ENCODE results near the gene MICAL3. TPM values are rescaled to one million over a fixed set of nuclear protein-coding genes. Genes with fewer than 3 reads are reported as not detected.

Gene MICAL3
- total RNA-seq, 1 donor from 2014 or later: 61.4 TPM

- DNase-seq (ENCODE audit: low spot score): no peak
Observed at GRCh38 chr22:17816649-17817048, 207.7 kb downstream of the MICAL3 start.

GRCh38 chr22:17815703-17816254 lies 208.6 kb downstream of the MICAL3 start:
- DNase-seq (ENCODE audit: low spot score): no peak

GRCh38 chr22:17814830-17815229 lies 209.5 kb downstream of the MICAL3 start:
- no peak for DNase-seq (ENCODE audit: low spot score)

GRCh38 chr22:17814084-17814483 lies 210.3 kb downstream of the MICAL3 start:
- DNase-seq (ENCODE audit: low spot score): no peak

GRCh38 chr22:17811119-17811518 lies 213.2 kb downstream of the MICAL3 start:
- DNase-seq (ENCODE audit: low spot score): no peak

GRCh38 chr22:17810570-17811116 lies 213.7 kb downstream of the MICAL3 start:
- no peak for DNase-seq (ENCODE audit: low spot score)

- no peak for DNase-seq (ENCODE audit: low spot score)
Observed at GRCh38 chr22:17808693-17809403, 215.5 kb downstream of the MICAL3 start.

GRCh38 chr22:17807578-17808410 lies 216.6 kb downstream of the MICAL3 start:
- peak; percentile 31 for DNase-seq (ENCODE audit: low spot score)

GRCh38 chr22:17807086-17807485 lies 217.3 kb downstream of the MICAL3 start:
- no peak for DNase-seq (ENCODE audit: low spot score)

GRCh38 chr22:17806437-17806836 lies 217.9 kb downstream of the MICAL3 start:
- DNase-seq (ENCODE audit: low spot score): no peak

GRCh38 chr22:17804331-17805080 lies 219.9 kb downstream of the MICAL3 start:
- DNase-seq (ENCODE audit: low spot score): no peak

- DNase-seq (ENCODE audit: low spot score): no peak
Observed at GRCh38 chr22:17803609-17804270, 220.6 kb downstream of the MICAL3 start.

GRCh38 chr22:17802822-17803221 lies 221.5 kb downstream of the MICAL3 start:
- no peak for DNase-seq (ENCODE audit: low spot score)

GRCh38 chr22:17802411-17802810 lies 221.9 kb downstream of the MICAL3 start:
- DNase-seq (ENCODE audit: low spot score): no peak

- no peak for DNase-seq (ENCODE audit: low spot score)
Observed at GRCh38 chr22:17797721-17798559, 226.4 kb downstream of the MICAL3 start.

- DNase-seq (ENCODE audit: low spot score): no peak
Observed at GRCh38 chr22:17796695-17797094, 227.7 kb downstream of the MICAL3 start.

GRCh38 chr22:17795661-17796548 lies 228.5 kb downstream of the MICAL3 start:
- no peak for DNase-seq (ENCODE audit: low spot score)

GRCh38 chr22:17794726-17795542 lies 229.4 kb downstream of the MICAL3 start:
- no peak for DNase-seq (ENCODE audit: low spot score)

Measured in mucosa of gallbladder (tissue), 1 donor.